Stimulated activated CD8-positive, alpha-beta memory T cell treated with anti-CD3 and anti-CD28 coated beads, Interleukin-4, amount 100 ng/mL, for 4 hours (primary cell): Measurements from ENCODE around the gene SLC25A29.
"Not testable (repeated sequence)": the region's sequence is repeated elsewhere in the genome, so short reads cannot be mapped to it uniquely, and the experiment has no call there.

ENCODE experiments used
- DNase-seq, 2 donors: peaks; one replicate each; pipeline ENCODE4 v3.0.0-alpha.2; 2020; ENCODE audit warnings: low read depth in 2 of 2, low spot score in 1 of 2

Gene SLC25A29

GRCh38 chr14:100306101-100306997 is at the start of gene SLC25A29:
TSS of gene SLC25A29 (minus strand) at chr14:100306444. CDS start at chr14:100306232, 212 bp downstream.
- DNase-seq = peak; percentile 34 to 59

- no peak for DNase-seq
These were observed 44.7 kb upstream of the SLC25A29 start for GRCh38 chr14:100350986-100351385.

GRCh38 chr14:100350276-100350926 is 44.2 kb upstream of the SLC25A29 start:
- DNase-seq = no peak

- no peak for DNase-seq
These were observed 42.8 kb upstream of the SLC25A29 start for GRCh38 chr14:100348784-100349685.

- no peak for DNase-seq
These were observed 42.0 kb upstream of the SLC25A29 start for GRCh38 chr14:100348253-100348729.

GRCh38 chr14:100346306-100347091 is 40.3 kb upstream of the SLC25A29 start:
- no peak for DNase-seq

- DNase-seq = no peak
These were observed 39.5 kb upstream of the SLC25A29 start for GRCh38 chr14:100345711-100346110.

GRCh38 chr14:100344657-100345056 is 38.4 kb upstream of the SLC25A29 start:
- DNase-seq = not testable (repeated sequence)

GRCh38 chr14:100342826-100343225 is 36.6 kb upstream of the SLC25A29 start:
- not testable (repeated sequence) for DNase-seq

- no peak for DNase-seq
These were observed 36.0 kb upstream of the SLC25A29 start for GRCh38 chr14:100342195-100342594.

- DNase-seq = no peak
These were observed 35.2 kb upstream of the SLC25A29 start for GRCh38 chr14:100341301-100342031.

GRCh38 chr14:100340423-100340813 is 34.2 kb upstream of the SLC25A29 start:
- no peak for DNase-seq

GRCh38 chr14:100339766-100340422 is 33.6 kb upstream of the SLC25A29 start:
- DNase-seq = no peak

- no peak for DNase-seq
These were observed 30.6 kb upstream of the SLC25A29 start for GRCh38 chr14:100336618-100337530.

GRCh38 chr14:100334904-100335303 is 28.7 kb upstream of the SLC25A29 start:
- DNase-seq = no peak

GRCh38 chr14:100333827-100334226 is 27.6 kb upstream of the SLC25A29 start:
- DNase-seq = no peak

- DNase-seq = no peak
These were observed 27.1 kb upstream of the SLC25A29 start for GRCh38 chr14:100333311-100333710.

GRCh38 chr14:100332797-100333196 is 26.6 kb upstream of the SLC25A29 start:
- no peak for DNase-seq
